ENCODE results near the gene ITSN2.

DNA sequence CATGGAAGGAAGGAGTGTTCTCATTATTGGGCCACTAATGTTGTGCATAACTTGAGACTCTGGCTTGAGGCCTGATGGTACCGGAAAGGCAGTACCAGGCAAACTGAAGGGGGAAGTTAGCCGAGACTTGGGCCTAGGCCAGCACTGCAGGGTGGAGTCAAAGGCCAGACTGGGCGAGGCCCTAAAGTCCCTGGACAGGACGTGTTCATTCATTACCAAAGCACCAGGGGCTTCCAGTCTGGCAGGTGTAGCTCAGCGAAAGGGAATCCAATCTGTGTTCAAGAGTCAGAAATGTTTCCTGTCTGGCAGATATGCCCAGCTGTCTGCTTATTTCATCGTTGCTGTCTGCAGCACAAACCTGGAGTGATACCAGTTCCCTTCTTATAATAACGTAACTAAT lies 4.7 kb upstream of the ITSN2 start:
- TF ChIP-seq POLR2AphosphoS5 (IDR thresholded peaks at IDR 0.05) = peak; percentile 38
- no peak for TF ChIP-seq CTCF (IDR thresholded peaks at IDR 0.05)
